ENCODE data around the gene VSIG10L2.
"Not testable (repeated sequence)": the region's sequence is repeated elsewhere in the genome, so short reads cannot be mapped to it uniquely, and the experiment has no call there.

The VSIG10L2 gene

GRCh38 chr11:125945797-125946520 is at the start of gene VSIG10L2:
VSIG10L2 (plus strand) TSS chr11:125946044; CDS start chr11:125946056, 12 bp downstream.
- DNase-seq (ENCODE audit: low read depth): no peak

DNA sequence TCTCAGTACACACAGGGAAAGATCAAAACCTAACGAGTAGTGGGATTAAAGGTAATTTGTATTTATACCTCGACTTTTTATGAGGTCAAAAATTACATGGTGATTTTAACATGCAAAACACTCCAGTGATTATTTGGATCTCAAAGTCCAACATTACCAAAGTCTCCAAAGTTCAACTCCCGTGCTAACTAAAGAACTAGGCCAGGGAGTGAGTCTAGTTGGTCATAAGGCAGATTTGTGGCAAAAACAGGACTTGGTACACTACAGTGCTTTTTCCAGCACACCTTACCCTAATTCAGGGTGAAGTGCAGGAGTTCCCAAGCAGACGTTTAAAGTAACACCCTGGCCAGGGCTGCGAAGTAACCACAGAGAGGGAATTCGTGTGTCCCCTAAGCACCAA is 44.0 kb upstream of the VSIG10L2 start:
- no peak for DNase-seq (ENCODE audit: low read depth)

DNA sequence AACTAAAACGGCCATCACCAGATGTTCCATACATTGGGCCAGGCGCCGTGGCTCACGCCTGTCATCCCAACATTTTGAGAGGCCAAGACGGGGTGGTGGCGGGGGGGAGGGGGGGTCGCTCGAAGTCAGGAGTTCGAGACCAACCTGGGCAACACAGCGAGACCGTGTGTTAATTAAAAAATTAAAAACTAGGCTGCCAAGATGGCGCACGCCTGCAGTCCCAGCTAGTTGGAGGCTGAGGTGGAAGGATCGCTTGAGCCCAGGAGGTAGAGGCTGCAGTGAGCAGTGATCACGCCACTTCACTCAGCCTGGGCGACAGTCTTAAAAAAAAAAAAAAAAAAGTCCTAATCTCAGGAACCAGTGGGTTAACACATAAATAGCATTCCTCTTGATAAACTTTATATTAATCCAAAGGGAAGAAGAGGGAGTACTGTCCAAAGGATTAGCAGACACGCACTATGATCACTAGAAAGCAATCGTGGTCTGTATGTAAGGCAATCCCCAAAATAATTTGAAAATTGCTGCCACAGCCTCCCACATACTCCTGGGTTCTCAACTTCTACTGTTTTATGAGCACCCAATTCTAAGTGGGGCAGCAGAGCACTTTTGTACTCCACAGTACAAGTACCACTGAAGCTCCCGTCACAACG is 43.4 kb upstream of the VSIG10L2 start:
- DNase-seq (ENCODE audit: low read depth): no peak

DNA sequence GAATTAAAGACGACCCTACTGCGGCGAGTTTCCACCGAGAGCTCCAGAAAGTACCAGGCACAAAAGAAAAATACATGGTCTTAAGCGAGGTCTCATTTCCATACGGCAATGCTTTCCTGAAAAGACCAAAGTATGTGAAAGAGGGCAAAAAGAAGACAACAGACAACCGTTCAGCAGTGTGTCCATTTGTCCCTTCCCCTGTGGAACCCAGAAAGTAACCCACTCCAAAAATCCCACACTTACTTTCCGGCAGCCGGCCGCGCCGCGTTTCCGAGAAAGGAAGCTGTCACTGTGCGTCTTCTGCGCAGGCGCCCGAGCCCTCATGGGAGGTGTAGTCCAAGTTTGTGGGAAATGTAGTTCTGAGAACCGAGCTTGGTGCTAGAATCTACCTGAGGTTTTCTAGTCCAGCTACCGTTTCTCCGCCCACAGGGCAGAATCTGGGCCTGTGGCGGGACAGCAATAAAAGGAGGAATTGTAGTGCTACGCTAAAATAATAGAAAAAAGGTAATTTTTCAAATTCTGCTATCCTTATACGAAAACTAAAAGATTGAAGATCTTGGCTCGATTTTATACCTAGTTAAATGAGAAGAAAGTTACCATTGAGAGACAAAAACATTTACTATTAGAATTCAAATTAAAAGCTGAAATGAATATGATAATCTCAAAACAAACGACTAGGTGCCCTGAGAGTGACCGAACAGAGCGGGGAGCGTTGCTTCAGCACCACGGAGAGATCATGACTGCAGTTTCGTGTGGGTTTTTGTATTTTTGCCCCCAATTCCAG is 42.7 kb upstream of the VSIG10L2 start, which contains the start of gene PUS3:
TSS of gene PUS3 (minus strand) at position 280 of the 784 bp plus-strand sequence. CDS start 6,922 bp downstream, outside the sequence.
- peak; percentile 78 for DNase-seq (ENCODE audit: low read depth)

DNA sequence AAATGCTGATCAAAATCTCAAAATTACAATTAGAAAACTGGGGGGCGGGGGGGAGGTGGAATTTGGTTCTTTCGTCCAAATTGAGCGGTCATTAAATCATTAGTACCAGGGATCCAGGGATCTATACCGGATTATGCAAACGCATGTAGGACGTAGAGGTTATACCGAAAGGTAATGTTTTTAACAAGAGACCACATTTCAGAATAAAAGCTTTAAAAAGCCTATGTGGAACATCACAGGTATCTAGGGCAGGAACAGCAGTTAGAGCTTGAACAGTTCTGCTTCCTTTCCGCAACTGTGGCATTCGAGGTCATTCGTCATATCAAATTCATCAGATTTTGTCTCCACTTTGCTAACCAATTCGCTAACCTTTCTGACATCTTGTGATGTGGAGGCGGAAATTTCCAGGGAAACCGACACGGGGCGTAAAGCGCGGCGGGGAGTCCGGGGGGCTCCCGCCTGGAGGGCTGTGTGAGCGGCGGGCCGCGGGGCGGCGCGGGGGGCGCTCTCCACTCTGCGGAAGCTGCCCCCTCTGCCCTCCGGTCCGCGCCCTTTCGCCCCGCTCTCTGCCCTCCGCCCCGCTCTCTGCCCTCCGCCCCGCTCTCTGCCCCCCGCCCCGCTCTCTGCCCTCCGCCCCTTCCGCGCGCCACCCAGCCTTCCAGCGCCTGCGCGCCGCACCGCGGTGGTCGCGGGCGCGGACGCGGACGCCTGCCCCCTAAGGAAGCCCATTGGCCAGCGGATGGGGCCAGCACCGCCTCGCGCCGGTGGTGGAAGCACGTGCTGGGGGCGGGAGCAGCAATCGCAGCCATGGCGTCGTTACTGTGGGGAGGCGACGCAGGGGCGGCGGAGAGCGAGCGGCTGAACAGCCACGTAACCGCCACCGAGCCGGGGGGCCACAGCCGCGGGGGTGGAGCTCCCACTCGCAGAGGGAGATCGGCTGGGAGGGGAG is 41.9 kb upstream of the VSIG10L2 start, which contains the start of gene DDX25:
TSS of gene DDX25 (plus strand) at position 798 of the 949 bp plus-strand sequence. CDS start at position 808, 10 bp downstream.
- DNase-seq (ENCODE audit: low read depth): no peak

DNA sequence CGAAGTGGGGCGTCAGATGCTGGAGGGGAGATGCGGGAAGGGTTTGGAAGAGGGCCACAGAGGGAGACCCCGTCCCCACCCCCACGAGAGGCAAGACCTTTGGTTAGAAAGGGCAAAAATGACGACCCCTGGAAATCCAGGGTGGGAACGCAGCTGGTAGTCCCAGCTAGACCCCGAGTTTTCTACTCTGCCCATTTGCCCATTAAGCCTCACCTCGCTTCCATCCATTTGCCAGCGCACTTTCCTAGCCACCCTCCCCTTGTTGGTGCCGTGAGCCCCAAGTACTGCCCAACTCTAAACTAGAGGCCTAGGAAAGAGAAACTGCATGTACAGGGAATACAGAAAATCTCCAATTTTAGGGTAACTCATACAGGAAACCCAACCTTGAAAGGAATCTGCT is 41.2 kb upstream of the VSIG10L2 start:
- no peak for DNase-seq (ENCODE audit: low read depth)

DNA sequence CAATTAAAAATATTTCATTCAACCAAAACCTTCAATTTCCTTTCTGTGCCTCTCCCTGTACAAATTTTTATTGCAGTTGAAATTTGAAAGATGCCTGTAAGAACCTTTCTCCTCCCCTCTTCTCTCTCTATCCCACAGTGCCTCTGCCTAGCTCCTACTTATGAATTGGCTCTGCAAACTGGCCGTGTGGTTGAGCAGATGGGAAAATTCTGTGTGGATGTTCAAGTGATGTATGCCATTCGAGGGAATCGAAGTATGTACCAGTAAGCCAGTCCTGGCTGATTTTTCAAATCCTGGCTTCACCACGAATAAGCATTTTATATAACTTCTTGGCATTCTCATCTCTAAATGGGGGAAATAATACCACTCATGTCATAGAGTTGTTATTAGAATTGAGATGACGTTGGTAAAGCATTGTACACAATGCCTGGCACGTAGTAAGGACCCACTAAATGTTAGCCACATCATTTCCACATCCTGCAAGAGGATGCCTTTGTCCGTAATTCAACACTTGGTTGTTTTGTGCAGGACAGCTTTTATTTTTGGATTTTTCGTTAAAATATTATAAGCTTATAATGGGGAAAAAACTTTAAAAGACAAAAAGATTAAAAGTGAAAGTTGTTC is 35.5 kb upstream of the VSIG10L2 start:
- no peak for DNase-seq (ENCODE audit: low read depth)

DNA sequence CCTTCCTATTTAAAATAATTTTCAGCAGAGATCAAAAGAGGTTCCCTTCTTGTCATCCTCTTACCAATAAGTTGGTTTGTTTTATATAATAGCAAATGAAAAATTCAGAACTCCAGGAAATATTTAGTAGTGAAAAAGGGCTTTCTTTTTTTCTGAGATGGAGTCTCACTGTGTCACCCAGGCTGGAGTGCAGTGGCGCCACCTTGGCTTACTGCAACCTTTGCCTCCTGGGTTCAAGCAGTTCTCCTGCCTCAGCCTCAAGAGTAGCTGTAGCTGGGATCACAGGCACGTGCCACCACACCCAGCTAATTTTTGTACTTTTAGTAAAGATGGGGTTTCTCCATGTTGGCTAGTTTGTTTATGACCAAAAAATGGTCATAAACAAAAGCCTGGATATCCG is 31.2 kb upstream of the VSIG10L2 start:
- DNase-seq (ENCODE audit: low read depth): not testable (repeated sequence)

DNA sequence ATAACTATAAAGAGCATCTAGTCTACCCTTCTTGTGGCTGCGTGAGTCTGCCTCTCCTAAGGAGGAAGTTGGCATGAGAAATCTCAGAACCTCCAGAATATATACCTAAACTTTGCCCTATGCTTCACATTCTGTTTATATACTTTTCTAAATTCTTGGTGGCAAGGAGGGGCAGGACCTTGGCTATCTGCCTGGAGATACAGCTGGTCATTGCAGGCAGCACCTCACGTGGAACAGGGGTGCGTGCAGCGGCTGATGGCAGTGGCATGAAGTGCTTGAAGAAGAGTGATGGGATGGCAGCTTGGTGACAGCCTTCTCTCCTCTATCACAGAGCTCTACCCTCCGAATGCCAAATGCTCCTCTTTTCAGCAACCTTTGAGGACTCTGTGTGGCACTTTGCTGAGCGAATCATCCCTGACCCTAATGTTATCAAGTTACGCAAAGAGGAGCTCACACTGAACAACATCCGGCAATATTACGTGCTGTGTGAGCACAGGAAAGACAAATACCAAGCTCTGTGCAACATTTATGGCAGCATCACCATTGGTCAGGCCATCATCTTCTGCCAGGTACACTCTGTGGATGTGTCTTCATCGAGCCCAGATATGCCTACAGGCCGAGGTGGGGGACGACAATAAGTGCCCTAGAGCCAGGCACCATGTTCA is 29.0 kb upstream of the VSIG10L2 start:
- DNase-seq (ENCODE audit: low read depth): no peak

DNA sequence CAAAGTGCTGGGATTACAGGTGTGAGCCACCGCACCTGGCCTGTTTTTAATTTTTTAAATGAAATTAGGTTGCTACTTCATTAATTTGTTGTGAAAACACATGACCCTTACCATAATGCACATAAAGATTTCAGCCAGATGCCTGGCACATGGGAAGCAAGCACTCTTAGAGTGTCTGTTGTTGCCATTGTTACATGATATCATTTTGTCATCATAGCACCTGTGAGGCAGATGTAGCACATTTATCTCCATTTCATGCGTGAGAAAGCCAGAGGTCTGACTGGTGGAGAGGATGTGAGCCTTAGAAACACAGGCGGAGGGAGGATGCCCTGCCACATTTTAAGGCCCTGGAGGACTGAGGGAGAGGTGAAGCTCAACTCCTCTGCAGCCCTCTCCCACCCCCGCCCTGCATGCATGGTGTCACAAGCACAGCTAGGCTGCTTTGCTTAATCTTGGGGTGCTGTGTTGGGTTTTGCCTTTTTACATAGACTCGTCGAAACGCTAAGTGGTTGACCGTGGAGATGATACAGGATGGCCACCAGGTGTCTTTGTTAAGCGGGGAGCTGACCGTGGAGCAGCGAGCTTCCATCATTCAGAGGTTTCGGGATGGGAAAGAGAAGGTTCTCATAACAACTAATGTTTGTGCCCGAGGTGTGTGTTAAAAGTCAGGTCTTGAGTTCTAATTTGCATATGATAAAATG is 27.6 kb upstream of the VSIG10L2 start:
- no peak for DNase-seq (ENCODE audit: low read depth)

GRCh38 chr11:125921042-125921441 is 24.8 kb upstream of the VSIG10L2 start:
- DNase-seq (ENCODE audit: low read depth): no peak

DNA sequence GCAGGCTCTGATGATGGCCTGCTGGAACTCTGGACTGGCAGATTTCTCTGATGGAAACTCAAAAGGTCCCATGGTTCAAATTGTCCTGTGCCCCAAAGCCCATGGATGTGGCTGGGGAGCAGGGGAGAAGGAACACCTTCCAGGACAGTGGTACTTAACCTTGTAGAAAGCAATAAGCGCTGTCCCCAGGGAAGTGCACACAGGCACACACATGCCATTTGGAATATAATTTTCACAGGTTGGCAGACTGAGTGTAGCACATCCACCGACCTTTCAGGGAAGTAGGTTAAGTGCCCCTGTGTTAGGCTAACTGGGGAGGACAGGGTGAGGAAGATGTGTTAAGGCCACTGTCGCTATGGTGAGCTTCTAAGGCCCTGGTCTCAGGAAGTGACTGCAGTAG is 23.7 kb upstream of the VSIG10L2 start:
- no peak for DNase-seq (ENCODE audit: low read depth)

DNA sequence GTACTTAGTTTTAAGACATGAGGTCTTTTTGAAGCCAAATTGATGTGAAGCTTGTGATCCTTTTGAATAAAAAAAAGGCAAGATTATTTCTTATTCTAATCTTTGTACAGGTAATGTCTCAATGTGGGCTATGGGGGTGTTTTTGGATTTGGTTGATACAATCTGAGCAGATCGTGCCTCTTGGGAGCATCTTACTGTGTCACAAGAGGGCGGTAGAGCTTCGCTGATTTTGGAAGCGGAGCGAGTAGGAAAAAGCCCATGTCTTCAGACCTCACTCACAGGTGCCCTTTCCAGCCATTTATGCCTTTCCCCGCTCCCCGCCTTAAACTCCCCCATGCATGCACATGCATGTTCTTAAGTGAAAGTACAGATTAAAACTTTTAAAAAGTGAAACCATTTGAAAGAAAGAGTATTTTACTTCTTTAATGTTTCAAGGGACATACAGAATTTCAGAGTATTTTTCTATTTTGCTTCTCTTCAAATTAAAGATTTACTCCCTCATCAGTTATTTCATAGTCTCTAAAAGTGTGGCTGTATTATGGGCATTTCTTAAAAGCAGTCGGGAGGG is 22.7 kb upstream of the VSIG10L2 start:
- DNase-seq (ENCODE audit: low read depth): no peak

- DNase-seq (ENCODE audit: low read depth): no peak
These were observed 22.2 kb upstream of the VSIG10L2 start for GRCh38 chr11:125923633-125924032.

DNA sequence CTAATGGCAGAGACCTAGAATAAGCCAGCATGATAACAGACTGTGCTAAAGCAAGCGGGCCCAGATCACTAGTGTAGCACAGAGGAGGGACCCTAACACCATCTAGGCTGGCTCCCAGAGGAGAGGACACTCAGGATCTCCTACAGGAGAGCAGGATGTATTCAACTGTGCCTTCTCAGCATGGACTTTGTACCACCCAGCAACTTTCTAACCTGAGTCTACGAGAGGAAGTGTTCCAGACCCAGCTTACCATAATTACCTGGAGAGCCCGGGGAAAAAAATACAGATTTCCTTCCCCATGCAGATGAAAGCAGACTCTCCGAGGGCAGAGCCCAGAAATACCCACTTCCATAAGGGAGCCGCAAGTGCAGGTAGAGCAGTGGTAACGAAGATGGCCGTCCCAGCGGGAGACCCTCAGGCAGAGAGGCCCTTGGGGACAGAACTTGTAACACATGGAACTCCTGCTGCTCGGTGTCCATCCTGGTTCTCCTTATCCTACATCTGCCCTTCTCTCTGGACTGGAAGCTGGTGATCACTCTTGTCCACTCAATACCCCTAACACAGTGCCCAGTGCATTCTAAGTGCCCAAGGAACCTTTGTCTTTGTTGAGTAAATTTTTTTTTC is 21.3 kb upstream of the VSIG10L2 start:
- DNase-seq (ENCODE audit: low read depth): no peak

DNA sequence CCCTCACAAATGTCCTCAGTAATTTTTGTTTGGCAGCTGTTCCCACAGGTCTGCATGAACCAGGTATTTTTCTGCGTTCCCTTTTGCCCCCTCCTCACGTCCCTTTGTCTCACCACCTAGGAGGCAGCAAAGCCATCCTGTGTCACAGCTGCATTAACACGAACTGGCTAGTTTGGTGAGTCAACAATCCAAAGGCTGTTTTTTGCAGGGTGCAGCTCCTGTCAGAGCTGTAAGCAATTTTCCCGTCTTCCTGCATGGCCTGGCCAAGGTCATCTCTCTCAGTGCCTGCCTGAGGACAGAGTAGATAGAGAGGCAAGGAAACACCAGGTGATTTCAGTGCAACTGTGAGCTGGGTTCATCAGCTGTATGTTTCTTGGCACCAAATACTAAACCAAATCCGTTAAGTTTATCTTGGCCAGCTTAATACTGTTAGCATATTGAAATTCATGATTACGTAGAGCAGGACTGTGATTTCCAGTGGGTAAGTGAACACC is 20.6 kb upstream of the VSIG10L2 start:
- DNase-seq (ENCODE audit: low read depth): no peak

DNA sequence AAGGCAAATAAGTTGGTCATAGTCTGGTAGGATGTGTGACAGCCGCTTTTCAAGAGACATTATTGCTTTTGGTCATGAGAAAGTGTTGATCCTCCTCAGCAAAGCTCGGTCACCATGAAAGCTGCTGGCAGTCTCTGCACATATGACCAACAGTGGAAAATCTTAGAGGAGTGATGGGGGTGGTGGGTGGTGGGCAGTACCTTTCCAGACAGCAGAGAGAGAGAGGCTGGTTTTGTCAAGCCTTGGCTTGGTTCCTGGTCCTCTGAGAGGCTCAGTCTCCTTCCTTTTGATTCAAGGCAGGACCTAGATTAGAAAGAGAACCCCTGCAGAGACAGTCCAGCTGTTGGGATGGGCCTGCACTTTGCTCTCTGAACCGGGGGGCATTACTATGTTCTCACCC is 20.0 kb upstream of the VSIG10L2 start:
- DNase-seq (ENCODE audit: low read depth): no peak

DNA sequence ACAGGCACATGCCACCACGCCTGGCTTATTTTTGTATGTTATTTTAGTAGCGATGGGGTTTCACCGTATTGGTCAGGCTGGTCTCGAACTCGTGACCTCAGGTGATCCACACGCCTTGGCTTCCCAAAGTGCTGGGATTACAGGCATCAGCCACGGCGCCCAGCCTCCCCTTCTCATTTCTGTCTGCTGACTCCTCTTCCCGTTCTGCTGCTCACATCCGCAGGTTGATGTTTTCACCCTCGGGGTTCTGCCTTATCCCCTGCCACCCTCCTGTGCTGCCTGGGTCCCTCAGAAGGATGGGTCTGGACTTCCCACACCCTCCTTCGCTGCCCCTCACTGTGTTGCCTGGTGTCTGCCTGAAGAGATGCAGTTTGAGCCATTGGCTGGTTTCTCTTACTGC is 19.2 kb upstream of the VSIG10L2 start:
- no peak for DNase-seq (ENCODE audit: low read depth)

Measured in stimulated activated CD8-positive, alpha-beta memory T cell treated with anti-CD3 and anti-CD28 coated beads, Interleukin-7, amount 100 ng/mL, for 24 hours (primary cell).